ENCODE data around the gene NCAPD2. TPM values are rescaled to one million over a fixed set of nuclear protein-coding genes. Genes with fewer than 3 reads are reported as not detected.
"Not testable (repeated sequence)": the region's sequence is repeated elsewhere in the genome, so short reads cannot be mapped to it uniquely, and the experiment has no call there.

The NCAPD2 gene
- total RNA-seq, 4 donors from 2014 or later: 26.1 to 86.6 (median 32.7) TPM

DNA sequence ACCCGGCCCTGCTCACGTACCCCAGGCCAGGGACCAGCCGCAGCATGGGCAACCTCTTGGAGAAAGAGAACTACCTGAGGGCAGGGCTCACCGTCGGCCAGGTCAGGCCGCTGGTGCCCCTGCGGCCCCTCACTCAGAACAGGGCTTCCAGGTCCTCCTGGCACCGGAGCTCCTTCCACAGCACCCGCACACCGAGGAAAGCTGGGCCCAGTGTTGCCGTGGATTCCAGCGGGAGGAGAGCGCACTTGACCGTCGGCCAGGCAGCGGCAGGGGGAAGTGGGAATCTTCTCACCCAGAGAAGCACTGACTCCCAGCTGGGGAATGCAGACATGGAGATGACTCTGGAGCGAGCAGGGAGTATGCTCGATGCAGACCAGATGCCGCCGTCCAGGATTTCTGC, 15.5 kb upstream of the NCAPD2 start:
- H3K36me3 ChIP-seq: no peaks in the 10 kb centered on the region
- no peak for DNase-seq
- H3K27me3 ChIP-seq: no peaks in the 10 kb centered on the region
- no peak overlapping the region for H3K4me3 ChIP-seq
- H3K4me1 ChIP-seq: no peaks in the 10 kb centered on the region
- no peak overlapping the region for H3K27ac ChIP-seq
- TF ChIP-seq, protein P1, sequence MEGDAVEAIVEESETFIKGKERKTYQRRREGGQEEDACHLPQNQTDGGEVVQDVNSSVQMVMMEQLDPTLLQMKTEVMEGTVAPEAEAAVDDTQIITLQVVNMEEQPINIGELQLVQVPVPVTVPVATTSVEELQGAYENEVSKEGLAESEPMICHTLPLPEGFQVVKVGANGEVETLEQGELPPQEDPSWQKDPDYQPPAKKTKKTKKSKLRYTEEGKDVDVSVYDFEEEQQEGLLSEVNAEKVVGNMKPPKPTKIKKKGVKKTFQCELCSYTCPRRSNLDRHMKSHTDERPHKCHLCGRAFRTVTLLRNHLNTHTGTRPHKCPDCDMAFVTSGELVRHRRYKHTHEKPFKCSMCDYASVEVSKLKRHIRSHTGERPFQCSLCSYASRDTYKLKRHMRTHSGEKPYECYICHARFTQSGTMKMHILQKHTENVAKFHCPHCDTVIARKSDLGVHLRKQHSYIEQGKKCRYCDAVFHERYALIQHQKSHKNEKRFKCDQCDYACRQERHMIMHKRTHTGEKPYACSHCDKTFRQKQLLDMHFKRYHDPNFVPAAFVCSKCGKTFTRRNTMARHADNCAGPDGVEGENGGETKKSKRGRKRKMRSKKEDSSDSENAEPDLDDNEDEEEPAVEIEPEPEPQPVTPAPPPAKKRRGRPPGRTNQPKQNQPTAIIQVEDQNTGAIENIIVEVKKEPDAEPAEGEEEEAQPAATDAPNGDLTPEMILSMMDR (IDR thresholded peaks at IDR 0.05): no peak
- TF ChIP-seq POLR2A (IDR thresholded peaks at IDR 0.05): no peak
- no peaks in the 10 kb centered on the region for H3K9me3 ChIP-seq

DNA sequence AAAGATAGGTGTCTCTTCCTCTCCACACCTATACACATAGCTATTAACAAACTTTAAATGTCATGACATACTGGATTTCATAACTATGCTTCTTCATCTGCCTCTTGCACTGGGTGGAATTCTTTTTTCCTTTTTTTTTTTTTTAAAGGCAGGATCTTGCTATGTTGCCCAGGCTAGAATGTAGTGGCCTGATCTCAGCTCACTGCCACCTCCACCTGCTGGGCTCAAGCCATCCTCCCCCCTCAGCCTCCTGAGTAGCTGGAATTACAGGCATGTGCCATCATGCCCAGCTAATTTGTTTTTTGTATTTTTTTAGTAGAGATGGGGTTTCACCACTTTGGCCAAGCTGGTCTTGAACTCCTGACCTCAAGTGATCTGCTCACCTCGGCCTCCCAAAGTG, 5.7 kb upstream of the NCAPD2 start:
- TF ChIP-seq, protein P1 (IDR thresholded peaks at IDR 0.05): no peak
- TF ChIP-seq POLR2A (IDR thresholded peaks at IDR 0.05): no peak
- peaks cover 0 to 6% (median 2%) of the 10 kb centered on the region in 4 donors for H3K4me1 ChIP-seq
- DNase-seq: no peak
- H3K9me3 ChIP-seq: no peaks in the 10 kb centered on the region
- no peak overlapping the region for H3K27ac ChIP-seq
- no peak overlapping the region for H3K4me3 ChIP-seq
- peaks cover 0 to 7% (median 0%) of the 10 kb centered on the region in 3 donors for H3K36me3 ChIP-seq
- no peaks in the 10 kb centered on the region for H3K27me3 ChIP-seq

DNA sequence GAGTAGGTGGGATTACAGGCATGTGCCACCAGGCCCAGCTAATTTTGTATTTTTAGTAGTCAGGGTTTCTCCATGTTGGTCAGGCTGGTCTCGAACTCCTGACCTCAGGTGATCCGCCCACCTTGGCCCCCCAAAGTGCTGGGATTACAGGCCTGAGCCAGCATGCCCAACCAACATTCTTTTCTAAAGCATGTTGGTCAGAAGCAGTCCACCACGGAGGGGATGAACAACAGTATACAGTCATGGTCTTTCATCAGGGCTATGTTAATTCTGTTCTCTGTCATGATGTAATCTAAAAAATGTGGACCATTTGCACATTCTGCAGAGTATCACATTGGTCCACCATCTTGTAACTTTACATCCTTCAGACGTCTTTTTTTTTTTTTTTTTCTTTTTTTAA, 4.5 kb upstream of the NCAPD2 start:
- DNase-seq: no peak
- no peaks in the 10 kb centered on the region for H3K9me3 ChIP-seq
- TF ChIP-seq, protein P1 (IDR thresholded peaks at IDR 0.05): no peak
- no peak for TF ChIP-seq POLR2A (IDR thresholded peaks at IDR 0.05)

DNA sequence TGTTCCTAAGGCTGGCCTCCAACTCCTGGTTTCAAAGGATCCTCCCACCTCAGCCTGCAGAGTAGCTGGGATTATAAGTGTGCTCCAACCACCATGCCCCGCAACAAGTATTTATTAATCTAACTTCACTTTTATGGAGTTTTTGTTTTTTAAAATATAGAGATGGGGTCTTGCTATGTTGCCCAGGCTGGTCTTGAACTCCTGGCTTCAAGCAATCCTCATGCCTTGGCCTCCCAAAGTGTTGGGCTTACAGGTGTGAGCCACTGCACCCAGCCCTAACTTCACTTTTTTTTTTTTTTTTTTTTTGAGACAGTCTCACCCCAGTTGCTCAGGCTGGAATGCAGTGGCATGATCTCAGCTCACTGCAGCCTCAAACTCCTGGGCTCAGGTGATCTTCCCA, 3.2 kb upstream of the NCAPD2 start:
- H3K9me3 ChIP-seq: not testable (repeated sequence)

More for the DNA sequence above, 4.5 kb upstream of the NCAPD2 start:
- H3K4me1 ChIP-seq: peaks cover 0 to 6% (median 4%) of the 10 kb centered on the region in 4 donors
- H3K27me3 ChIP-seq: no peaks in the 10 kb centered on the region
- no peak overlapping the region for H3K4me3 ChIP-seq
- peaks cover 0 to 7% (median 0%) of the 10 kb centered on the region in 3 donors for H3K36me3 ChIP-seq
- H3K27ac ChIP-seq: no peak overlapping the region

DNA sequence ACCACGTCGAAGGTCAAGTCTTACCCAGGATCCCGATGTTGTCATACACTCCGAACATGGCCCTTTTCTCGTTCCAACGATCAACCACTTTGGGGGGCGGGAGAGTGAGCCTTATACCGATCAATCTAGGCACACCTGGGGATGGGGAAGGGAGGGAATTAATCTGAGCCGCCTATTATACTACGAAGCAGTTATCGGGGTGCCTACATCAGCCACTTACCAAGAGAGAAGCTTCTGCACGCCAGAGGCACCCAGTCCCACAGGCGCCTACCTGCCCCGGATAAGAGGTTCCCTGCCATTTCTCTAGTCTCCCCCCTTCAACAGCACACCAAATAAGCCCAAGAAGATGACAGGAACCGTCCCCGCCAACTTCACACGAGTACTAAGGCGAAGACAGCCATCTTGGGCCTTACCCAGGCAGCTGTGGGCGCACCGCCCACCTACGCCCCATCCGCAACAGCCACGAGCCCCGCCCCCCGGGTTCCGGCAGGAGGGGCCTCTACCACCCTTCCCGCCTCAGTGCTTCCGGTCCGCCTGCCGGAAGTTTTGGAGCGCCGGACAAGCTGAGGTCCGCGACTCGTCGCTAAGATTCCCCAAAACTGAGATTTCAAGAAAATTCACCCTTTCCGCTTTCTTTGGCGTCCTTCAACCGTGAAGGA, 935 bp upstream of the NCAPD2 start, which contains the start of gene MRPL51:
Gene MRPL51 (minus strand): TSS at position 425 of the 659 bp plus-strand sequence. CDS start 126 bp downstream, at position 299.
- DNase-seq: peak; percentile 98 to 99 (median 98)
- peaks cover 0 to 18% (median 0%) of the 10 kb centered on the region in 3 donors for H3K36me3 ChIP-seq
- H3K4me3 ChIP-seq: peak within 1 kb of the TSS; percentile 73 to 85 (median 80)
- no peaks in the 10 kb centered on the region for H3K27me3 ChIP-seq
- TF ChIP-seq POLR2A (IDR thresholded peaks at IDR 0.05): peak; percentile 70 to 82
- TF ChIP-seq, protein P1 (IDR thresholded peaks at IDR 0.05): no peak
- peaks cover 0 to 18% (median 6%) of the 10 kb centered on the region in 4 donors for H3K4me1 ChIP-seq
- H3K27ac ChIP-seq: peak within 1 kb of the TSS; percentile 94 to 97 (median 95)
- H3K9me3 ChIP-seq: no peaks in the 10 kb centered on the region

More for the DNA sequence above, 3.2 kb upstream of the NCAPD2 start:
- H3K27me3 ChIP-seq, H3K4me3 ChIP-seq, DNase-seq, H3K36me3 ChIP-seq, H3K27ac ChIP-seq: not testable (repeated sequence)
- H3K4me1 ChIP-seq: peaks cover 0 to 17% (median 6%) of the 10 kb centered on the region in 4 donors

DNA sequence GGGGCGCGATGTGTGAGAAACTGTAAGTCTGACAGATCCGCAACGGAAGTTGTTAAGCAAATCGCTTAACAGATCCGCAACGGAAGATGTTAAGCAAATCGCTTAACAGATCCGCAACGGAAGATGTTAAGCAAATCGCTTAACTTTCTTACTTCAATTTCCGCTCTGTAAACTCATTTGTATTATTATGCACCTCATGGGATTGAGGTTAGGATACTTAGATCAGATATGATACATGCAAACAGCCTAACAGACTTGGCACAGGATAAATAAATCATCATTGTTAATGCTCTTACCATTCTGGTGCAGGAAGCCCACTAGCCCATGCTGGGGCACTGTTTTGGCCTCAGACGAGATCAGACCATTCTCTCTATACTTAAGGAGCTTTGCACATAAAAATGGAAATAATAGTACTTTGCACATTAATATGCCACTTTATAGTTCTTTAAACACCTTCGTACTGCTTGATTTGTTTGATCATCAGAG, 399 bp downstream of the NCAPD2 start:
- TF ChIP-seq, protein P1 (IDR thresholded peaks at IDR 0.05): no peak
- TF ChIP-seq POLR2A (IDR thresholded peaks at IDR 0.05): no peak
- H3K27me3 ChIP-seq: no peaks in the 10 kb centered on the region
- H3K4me1 ChIP-seq: peaks cover 0 to 18% (median 6%) of the 10 kb centered on the region in 4 donors
- H3K9me3 ChIP-seq: no peaks in the 10 kb centered on the region
- H3K27ac ChIP-seq: peak overlapping the region; percentile 94 to 97 (median 95)
- peak overlapping the region; percentile 73 to 85 (median 80) for H3K4me3 ChIP-seq
- no peak for DNase-seq
- peaks cover 0 to 31% (median 0%) of the 10 kb centered on the region in 3 donors for H3K36me3 ChIP-seq
